Gastrocnemius medialis (tissue), 4 donors: ENCODE data around the gene TRAPPC3. TPM values are rescaled to one million over a fixed set of nuclear protein-coding genes. Genes with fewer than 3 reads are reported as not detected.
A peak's percentile ranks its signal among the peaks of the same experiment; 100 is the strongest.

ENCODE experiments used
- ATAC-seq, 2 donors: fragments of 150-250 bp; one replicate each; pipeline ENCODE4 v1.9.1; 2016
- DNase-seq, 2 donors: peaks; one replicate each; pipeline ENCODE4 v3.0.0-alpha.2; 2019
- H3K27ac ChIP-seq, 4 donors: fragments of 200-600 bp; sonication (generic); 1 replicate in 1 of 4; 2 replicates in 3 of 4; pipeline ENCODE4 v1.5.1; 2016 to 2018; ENCODE audit warnings: mild to moderate bottlenecking in 2 of 4, moderate library complexity in 1 of 4
- H3K27me3 ChIP-seq, 3 donors: fragments of 200-600 bp; sonication (generic) in 2 of 3; 1 replicate in 1 of 3; 2 replicates in 2 of 3; pipeline versions ENCODE4 v1.5.1 to v1.6.0; 2016 to 2019; ENCODE audit warnings: mild to moderate bottlenecking in 1 of 3, moderate library complexity in 1 of 3
- H3K36me3 ChIP-seq, 2 donors: fragments of 200-600 bp; sonication (generic) in 1 of 2; one replicate each; pipeline ENCODE4 v1.5.1; 2017 to 2018
- H3K4me1 ChIP-seq, 2 donors: fragments of 200-600 bp; sonication (generic) in 1 of 2; one replicate each; pipeline ENCODE4 v1.5.1; 2016 to 2017; ENCODE audit warnings: mild to moderate bottlenecking in 2 of 2
- H3K4me3 ChIP-seq, 4 donors: fragments of 200-600 bp; sonication (generic) in 3 of 4; 1 replicate in 1 of 4; 2 replicates in 3 of 4; pipeline ENCODE4 v1.5.1; 2016 to 2019; ENCODE audit warnings: mild to moderate bottlenecking in 2 of 4
- H3K9me3 ChIP-seq, 3 donors: fragments of 200-600 bp; sonication (generic) in 2 of 3; 1 replicate in 1 of 3; 2 replicates in 2 of 3; pipeline ENCODE4 v1.5.1; 2016 to 2019
- POLR2A ChIP-seq, 2 donors: fragments of 450-650 bp; IDR thresholded peaks; one replicate each; pipeline ENCODE4 v1.6.1; 2017; ENCODE audit warnings: antibody characterized with exemption in 2 of 2, mild to moderate bottlenecking in 2 of 2, moderate library complexity in 2 of 2
- in situ Hi-C, 4 donors: fragments of 200-750 bp; cut with MboI; loops; one replicate each; pipeline versions ENCODE4 v1.15.0 to v1.8.0; 2017; ENCODE audit warnings: low sequenced_read_pairs in 4 of 4
- intact Hi-C: fragments of 100-400 bp; cut with DNase I; formaldehyde crosslinking; loops from one replicate; pipeline ENCODE4 v1.15.1; 2023; ENCODE audit warnings: low total_unique reads
- total RNA-seq, 4 donors: library from RNA; depleted of rRNA; stranded (reverse); fragments of >200 nt; gene quantifications; one replicate each; pipeline versions ENCODE4 v1.1.0 to v1.2.3, GENCODE V29; 2016
- TF ChIP-seq, protein P1 (sequence below), 5 experiments: fragments of 450-650 bp in 3 of 5; fragments of 200-600 bp in 2 of 5; sonication (generic) in 2 of 5; IDR thresholded peaks in 4 of 5; conservative IDR thresholded peaks in 1 of 5; 1 replicate in 4 of 5; 2 replicates in 1 of 5; pipeline ENCODE4 v1.5.1; 2016 to 2019; ENCODE audit warnings: antibody characterized with exemption in 5 of 5, mild to moderate bottlenecking in 3 of 5, moderate library complexity in 3 of 5

The TRAPPC3 gene
- total RNA-seq, 4 donors from 2014 or later, result 57.5 to 72.4 (median 63.5) TPM

DNA sequence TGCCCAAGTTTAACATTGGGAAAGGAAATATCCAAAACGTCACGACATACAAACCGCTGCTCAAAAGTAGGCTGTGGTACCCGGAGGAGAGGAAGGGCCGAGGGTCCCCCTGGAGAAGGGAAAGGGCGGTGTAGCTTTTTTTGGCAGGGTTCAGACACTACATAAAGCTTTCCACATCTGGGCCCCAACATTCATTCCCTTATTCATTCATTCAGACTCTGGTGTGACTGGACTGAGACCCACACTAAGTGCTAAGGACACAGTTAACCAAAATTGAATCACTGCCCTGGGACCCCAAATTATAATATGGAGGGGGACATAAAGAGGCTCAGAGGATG lies 14.0 kb downstream of the TRAPPC3 start:
- Histone ChIP-seq H3K27me3 (no peaks in the 10 kb centered on the region), H3K27ac (peak overlapping the region in 2 of 4 donors; percentile 74), H3K36me3 (peaks cover 0 to 36% of the 10 kb centered on the region in 2 donors), H3K9me3 (no peaks in the 10 kb centered on the region), H3K4me3 (no peak overlapping the region), H3K4me1 (peaks cover 22 to 43% of the 10 kb centered on the region in 2 donors)
- DNase-seq (no peak), ATAC-seq (no peak)
- in situ Hi-C loops, result no loop called here
- intact Hi-C loops, result loop anchor here (2.0 kb wide), 1 partner anchor 36 kb away; no protein-coding TSS in a partner anchor
- TF ChIP-seq, protein P1, sequence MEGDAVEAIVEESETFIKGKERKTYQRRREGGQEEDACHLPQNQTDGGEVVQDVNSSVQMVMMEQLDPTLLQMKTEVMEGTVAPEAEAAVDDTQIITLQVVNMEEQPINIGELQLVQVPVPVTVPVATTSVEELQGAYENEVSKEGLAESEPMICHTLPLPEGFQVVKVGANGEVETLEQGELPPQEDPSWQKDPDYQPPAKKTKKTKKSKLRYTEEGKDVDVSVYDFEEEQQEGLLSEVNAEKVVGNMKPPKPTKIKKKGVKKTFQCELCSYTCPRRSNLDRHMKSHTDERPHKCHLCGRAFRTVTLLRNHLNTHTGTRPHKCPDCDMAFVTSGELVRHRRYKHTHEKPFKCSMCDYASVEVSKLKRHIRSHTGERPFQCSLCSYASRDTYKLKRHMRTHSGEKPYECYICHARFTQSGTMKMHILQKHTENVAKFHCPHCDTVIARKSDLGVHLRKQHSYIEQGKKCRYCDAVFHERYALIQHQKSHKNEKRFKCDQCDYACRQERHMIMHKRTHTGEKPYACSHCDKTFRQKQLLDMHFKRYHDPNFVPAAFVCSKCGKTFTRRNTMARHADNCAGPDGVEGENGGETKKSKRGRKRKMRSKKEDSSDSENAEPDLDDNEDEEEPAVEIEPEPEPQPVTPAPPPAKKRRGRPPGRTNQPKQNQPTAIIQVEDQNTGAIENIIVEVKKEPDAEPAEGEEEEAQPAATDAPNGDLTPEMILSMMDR (IDR thresholded peaks at IDR 0.05 in 4 of 5, conservative IDR thresholded peaks at IDR 0.05 in 1 of 5), result no peak

DNA sequence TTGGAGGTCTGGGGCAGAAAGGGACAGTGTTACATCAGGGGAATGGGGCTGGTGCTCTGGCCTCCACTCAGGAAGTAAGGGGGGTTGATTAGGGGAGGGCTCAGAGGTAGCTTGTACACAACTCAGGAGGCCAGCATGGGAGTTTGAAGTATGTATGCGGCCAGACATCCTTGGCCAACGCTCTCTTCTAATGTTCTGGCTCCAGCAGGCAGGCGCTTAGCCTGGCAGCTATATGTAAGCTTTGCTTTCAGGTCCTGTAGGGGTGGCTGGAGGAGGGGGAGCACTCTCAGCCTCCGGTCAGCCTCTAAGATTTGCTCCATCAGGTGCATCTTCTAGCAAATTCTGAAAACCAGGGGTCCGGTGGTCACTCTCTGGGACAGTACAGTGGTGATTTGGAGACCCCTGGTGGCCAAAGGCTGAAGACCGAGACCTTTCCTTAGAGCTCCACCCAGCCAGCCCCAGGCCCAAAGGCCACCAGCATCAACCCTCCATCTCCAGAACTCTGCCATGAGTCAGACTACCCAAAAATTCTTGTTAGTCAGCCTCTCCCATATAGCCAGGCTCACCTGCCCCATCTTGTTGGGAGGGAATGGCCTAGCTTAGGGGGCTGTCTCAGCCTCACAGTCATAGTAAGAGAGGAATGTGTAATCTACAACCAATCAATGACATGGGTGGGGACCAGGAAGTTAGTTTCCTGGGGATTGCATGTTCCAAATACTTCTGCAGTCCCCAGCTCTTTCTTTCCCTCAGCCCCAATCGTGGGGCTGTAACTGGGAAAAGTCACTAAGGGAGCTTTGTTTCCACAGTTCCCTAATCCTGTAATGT lies 14.6 kb downstream of the TRAPPC3 start:
- TF ChIP-seq POLR2A (IDR thresholded peaks at IDR 0.05), result no peak
- TF ChIP-seq, protein P1 (IDR thresholded peaks at IDR 0.05 in 4 of 5, conservative IDR thresholded peaks at IDR 0.05 in 1 of 5), result peak; percentile 40 to 64 (median 56)
- intact Hi-C loops, result loop anchor here (2.0 kb wide), 1 partner anchor 36 kb away; no protein-coding TSS in a partner anchor
- Histone ChIP-seq H3K27me3 (no peaks in the 10 kb centered on the region), H3K36me3 (peaks cover 0 to 32% of the 10 kb centered on the region in 2 donors), H3K27ac (no peak overlapping the region), H3K4me1 (peaks cover 17 to 37% of the 10 kb centered on the region in 2 donors), H3K4me3 (no peak overlapping the region), H3K9me3 (no peaks in the 10 kb centered on the region)
- in situ Hi-C loops, result no loop called here
- DNase-seq (no peak), ATAC-seq (peak; percentile 25 to 35)

DNA sequence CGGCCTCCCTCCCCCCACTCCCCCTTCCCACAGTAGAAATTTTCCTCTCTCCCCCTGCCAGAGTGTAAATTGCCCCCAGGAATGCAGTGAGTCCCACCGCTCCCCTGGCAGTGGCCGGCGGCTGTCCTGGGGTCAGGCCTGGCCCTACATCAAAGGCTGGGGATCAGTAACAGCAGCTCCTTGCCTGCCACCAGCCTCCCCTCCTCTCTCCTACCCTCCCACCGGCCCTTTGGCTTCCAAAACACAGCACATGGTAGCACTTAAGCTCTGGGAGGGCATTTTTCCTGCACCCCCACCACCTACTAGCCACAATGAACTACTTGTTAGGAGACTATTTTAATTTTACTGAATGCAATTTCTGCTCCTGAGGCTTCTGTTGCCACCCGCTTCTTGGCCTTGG lies 15.3 kb downstream of the TRAPPC3 start:
- TF ChIP-seq POLR2A (IDR thresholded peaks at IDR 0.05), result no peak
- TF ChIP-seq, protein P1 (IDR thresholded peaks at IDR 0.05 in 4 of 5, conservative IDR thresholded peaks at IDR 0.05 in 1 of 5), result no peak
- Histone ChIP-seq H3K4me3 (no peak overlapping the region), H3K4me1 (peaks cover 10 to 31% of the 10 kb centered on the region in 2 donors), H3K9me3 (no peaks in the 10 kb centered on the region), H3K27ac (no peak overlapping the region), H3K27me3 (no peaks in the 10 kb centered on the region), H3K36me3 (peaks cover 0 to 25% of the 10 kb centered on the region in 2 donors)
- DNase-seq (no peak), ATAC-seq (no peak)
- intact Hi-C loops (loop anchor here (2.0 kb wide), 1 partner anchor 35 kb away; no protein-coding TSS in a partner anchor), in situ Hi-C loops (no loop called here)

DNA sequence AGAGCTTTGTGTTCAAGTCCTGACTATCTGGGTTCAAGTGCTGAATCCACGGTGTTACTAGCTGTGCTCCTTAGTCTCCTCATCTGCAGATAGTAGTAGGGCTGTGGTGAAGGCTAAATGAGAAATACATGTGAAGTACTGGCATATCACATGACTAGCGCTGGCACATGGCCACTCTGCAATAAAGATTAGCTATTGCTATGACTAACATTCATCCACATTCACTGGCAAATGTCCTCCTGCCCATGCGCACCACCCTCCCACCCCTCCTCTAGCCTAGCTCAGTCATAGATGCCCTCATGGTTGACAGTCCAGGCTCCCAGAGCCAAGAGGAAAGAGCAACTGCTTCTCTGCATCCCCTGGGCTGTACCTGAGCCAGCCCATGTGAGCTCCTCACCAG lies 15.8 kb downstream of the TRAPPC3 start:
- in situ Hi-C loops, result no loop called here
- Histone ChIP-seq H3K36me3 (peaks cover 0 to 20% of the 10 kb centered on the region in 2 donors), H3K4me3 (no peak overlapping the region), H3K27me3 (no peaks in the 10 kb centered on the region), H3K9me3 (no peaks in the 10 kb centered on the region), H3K4me1 (peaks cover 10 to 31% of the 10 kb centered on the region in 2 donors), H3K27ac (no peak overlapping the region)
- no peak for TF ChIP-seq POLR2A (IDR thresholded peaks at IDR 0.05)
- TF ChIP-seq, protein P1 (IDR thresholded peaks at IDR 0.05 in 4 of 5, conservative IDR thresholded peaks at IDR 0.05 in 1 of 5), result no peak
- no peak for ATAC-seq
- no peak for DNase-seq
- intact Hi-C loops, result no loop called here
